ENCODE results near the gene NT5C2. TPM values are rescaled to one million over a fixed set of nuclear protein-coding genes. Genes with fewer than 3 reads are reported as not detected.
A peak's percentile ranks its signal among the peaks of the same experiment; 100 is the strongest.

NT5C2 gene
- total and polyA plus RNA-seq, 2 of the 8 experiments (the other 6 are each of a cell fraction or from before 2014, with no cell fraction given) = 35.2 to 106 TPM

DNA sequence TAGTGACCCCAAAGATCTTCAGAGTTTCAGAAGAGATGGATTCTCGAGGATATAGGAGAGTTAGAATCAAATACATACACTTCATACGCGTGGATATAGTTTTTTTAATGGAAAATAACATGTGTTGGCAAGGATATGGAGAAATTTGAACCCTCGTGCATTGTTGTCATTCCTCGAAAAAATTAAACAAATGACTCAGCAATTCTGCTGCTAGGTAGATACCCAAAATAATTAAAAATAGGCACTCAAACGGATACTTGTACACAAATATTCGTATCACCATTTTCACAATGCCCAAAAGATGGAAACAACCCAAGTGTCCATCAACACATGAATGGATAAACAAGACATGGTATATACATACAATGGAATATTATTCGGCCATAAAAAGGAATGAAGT is 5.6 kb upstream of the NT5C2 start:
- Histone ChIP-seq H3K4ac (replicated peaks; ENCODE audit: insufficient read length, low read depth, low read length) (no peak overlapping the region), H3K23ac (ENCODE audit: insufficient read length) (no peak overlapping the region), H3K9ac (replicated peaks in 1 of 4; ENCODE audit: extremely low read depth in 1 of 4, low read depth in 3 of 4, low read length in 3 of 4) (no peak overlapping the region), H4K8ac (ENCODE audit: extremely low read depth, insufficient read depth, low read length) (no peak overlapping the region), H2AFZ (ENCODE audit: low read length) (no peak overlapping the region), H3K27ac (ENCODE audit: low read depth, low read length) (no peak overlapping the region), H3K14ac (ENCODE audit: insufficient read length) (no peak overlapping the region), H3K4me1 (replicated peaks in 1 of 4; ENCODE audit: control insufficient read depth in 3 of 4, insufficient read depth in 4 of 4, low read length in 3 of 4) (peaks cover 0 to 12% (median 4%) of the 10 kb centered on the region in 4 experiments; a peak in 3 of 7 replicates), H2BK12ac (ENCODE audit: low read depth, low read length) (no peak overlapping the region), H2BK120ac (replicated peaks; ENCODE audit: low read depth, low read length) (no peak overlapping the region), H4K20me1 (replicated peaks in 1 of 2; ENCODE audit: control insufficient read depth in 1 of 2, insufficient read depth in 2 of 2, low read length in 2 of 2) (no peaks in the 10 kb centered on the region), H2BK15ac (ENCODE audit: low read length) (no peak overlapping the region), H2AK5ac (ENCODE audit: low read depth, low read length) (no peak overlapping the region), H3K79me2 (ENCODE audit: control insufficient read depth in 1 of 2, insufficient read depth in 2 of 2, low read length in 2 of 2) (no peaks in the 10 kb centered on the region), H3K9me3 (ENCODE audit: insufficient read depth in 2 of 2, low read depth in 1 of 2, low read length in 1 of 2) (no peaks in the 10 kb centered on the region), H3K4me3 (ENCODE audit: extremely low read depth in 1 of 4, insufficient read depth in 2 of 4, low read depth in 3 of 4, low read length in 4 of 4) (no peak overlapping the region), H4K91ac (replicated peaks; ENCODE audit: insufficient read length, low read length) (no peak overlapping the region), H3K4me2 (ENCODE audit: insufficient read depth in 1 of 2, low read depth in 2 of 2, low read length in 2 of 2) (no peak overlapping the region), H4K5ac (ENCODE audit: insufficient read length, low read depth, low read length) (no peak overlapping the region), H3K18ac (ENCODE audit: extremely low read depth, low read length) (no peak overlapping the region), H3K79me1 (ENCODE audit: low read depth, low read length) (no peaks in the 10 kb centered on the region; the same call in 1 of the 2 replicates), H2BK5ac (ENCODE audit: low read depth, low read length) (no peak overlapping the region), H3K56ac (replicated peaks; ENCODE audit: insufficient read length, low read depth, low read length) (no peak overlapping the region), H3K27me3 (replicated peaks in 1 of 4; ENCODE audit: control insufficient read depth in 3 of 4, extremely low read depth in 1 of 4, insufficient read depth in 3 of 4, low read length in 3 of 4) (peaks cover 0 to 4% (median 1%) of the 10 kb centered on the region in 4 experiments; a peak in 4 of 7 replicates), H2BK20ac (ENCODE audit: low read length) (no peak overlapping the region), H3K36me3 (ENCODE audit: control insufficient read depth in 2 of 4, insufficient read depth in 4 of 4, low read length in 3 of 4) (no peaks in the 10 kb centered on the region), H3K23me2 (ENCODE audit: low read depth, low read length) (peaks cover 3% of the 10 kb centered on the region; the same call in 1 of the 2 replicates)
- TF ChIP-seq SRF (IDR thresholded peaks at IDR 0.05; ENCODE audit: low read depth, low read length) (no peak), BACH1 (IDR thresholded peaks at IDR 0.05; ENCODE audit: low read length) (peak; percentile 39; the same call in 1 of the 2 replicates), MAFK (IDR thresholded peaks at IDR 0.05; ENCODE audit: low read depth, low read length) (peak; percentile 47; the same call in 1 of the 2 replicates)
- WGBS, 2 experiments (ENCODE audit: extremely low coverage in 1 of 2, insufficient coverage in 1 of 2, insufficient read length in 1 of 2, insufficient replicate concordance in 2 of 2, low coverage in 1 of 2, low lambda C conversion rate in 2 of 2, missing lambda C conversion rate in 1 of 2) = 95% methylated on average over 8 of the region's 8 CpGs; no CpG with 5 or more reads in 1 of the 2 experiments
- ChIA-PET POLR2A (ENCODE audit: partially characterized antibody) (no interaction called here), CTCF (ENCODE audit: partially characterized antibody) (interaction anchor here (1.2 kb wide), 1 partner anchor 51 kb away, joined by 4 read pairs; no protein-coding TSS in a partner anchor)
- FAIRE-seq (no peak), DNase-seq (ENCODE audit: low read depth in 1 of 2, low spot score in 2 of 2) (no peak)
